Liver (tissue), 9 donors: Measurements from ENCODE around the gene OTX2. TPM values are rescaled to one million over a fixed set of nuclear protein-coding genes. Genes with fewer than 3 reads are reported as not detected.

Source experiments
- DNase-seq: peaks from one replicate; pipeline ENCODE4 v3.0.0-alpha.2; 2017; ENCODE audit warnings: low spot score
- H3K27ac ChIP-seq, 2 donors: one replicate each; pipeline ENCODE4 v1.7.0; 2013; ENCODE audit warnings: inconsistent platforms in 2 of 2, low read length in 2 of 2, control low read depth in 1 of 2, low read depth in 1 of 2, mild to moderate bottlenecking in 1 of 2
- H3K27me3 ChIP-seq, 4 donors: one replicate each; pipeline versions ENCODE4 v1.6.1 to v1.7.0; 2013; ENCODE audit warnings: low read length in 3 of 4, inconsistent platforms in 1 of 4, mild to moderate bottlenecking in 1 of 4, moderate library complexity in 1 of 4; ENCODE audit not compliant: control insufficient read depth in 4 of 4, insufficient read depth in 4 of 4
- H3K36me3 ChIP-seq, 4 donors: one replicate each; pipeline versions ENCODE4 v1.6.1 to v1.7.0; 2013; ENCODE audit warnings: low read length in 3 of 4, mild to moderate bottlenecking in 3 of 4, low read depth in 1 of 4, moderate library complexity in 1 of 4; ENCODE audit not compliant: control insufficient read depth in 4 of 4, insufficient read depth in 3 of 4
- H3K4me1 ChIP-seq, 4 donors: one replicate each; pipeline versions ENCODE4 v1.6.1 to v1.7.0; 2013; ENCODE audit warnings: low read length in 3 of 4, mild to moderate bottlenecking in 3 of 4, moderate library complexity in 1 of 4; ENCODE audit not compliant: control insufficient read depth in 4 of 4, insufficient read depth in 4 of 4
- H3K4me3 ChIP-seq, 3 donors: one replicate each; pipeline versions ENCODE4 v1.6.1 to v1.7.0; 2013; ENCODE audit warnings: low read length in 3 of 3, control low read depth in 1 of 3, low read depth in 1 of 3, mild to moderate bottlenecking in 1 of 3
- H3K9ac ChIP-seq, 2 donors: one replicate each; pipeline ENCODE4 v1.7.0; 2013; ENCODE audit warnings: low read length in 2 of 2, mild to moderate bottlenecking in 2 of 2, moderate library complexity in 2 of 2, control low read depth in 1 of 2, low read depth in 1 of 2
- H3K9me3 ChIP-seq, 4 donors: one replicate each; pipeline versions ENCODE4 v1.6.1 to v1.7.0; 2013; ENCODE audit warnings: low read length in 3 of 4; ENCODE audit not compliant: control insufficient read depth in 4 of 4
- ATF3 ChIP-seq: IDR thresholded peaks from 2 replicates; pipeline ENCODE4 v1.6.1; 2016; ENCODE audit warnings: antibody characterized with exemption
- EGR1 ChIP-seq, 2 donors: IDR thresholded peaks; 2 replicates each; pipeline ENCODE4 v1.6.1; 2016 to 2018; ENCODE audit warnings: antibody characterized with exemption in 2 of 2, low read depth in 2 of 2
- FOXA1 ChIP-seq: IDR thresholded peaks from 2 replicates; pipeline ENCODE4 v1.6.1; 2016; ENCODE audit warnings: antibody characterized with exemption
- FOXA2 ChIP-seq: IDR thresholded peaks from 2 replicates; pipeline ENCODE4 v1.6.1; 2016; ENCODE audit warnings: antibody characterized with exemption
- GABPA ChIP-seq, 2 donors: IDR thresholded peaks in 1 of 2; conservative IDR thresholded peaks in 1 of 2; 2 replicates each; pipeline ENCODE4 v1.6.1; 2016; ENCODE audit warnings: antibody characterized with exemption in 2 of 2, mild to moderate bottlenecking in 1 of 2, moderate library complexity in 1 of 2
- HNF4A ChIP-seq, 2 donors: conservative IDR thresholded peaks; 2 replicates each; pipeline ENCODE4 v1.6.1; 2016; ENCODE audit warnings: antibody characterized with exemption in 2 of 2, mild to moderate bottlenecking in 2 of 2
- HNF4G ChIP-seq: IDR thresholded peaks from 2 replicates; pipeline ENCODE4 v1.6.1; 2016; ENCODE audit warnings: antibody characterized with exemption
- JUND ChIP-seq, 2 donors: IDR thresholded peaks; 2 replicates each; pipeline ENCODE4 v1.6.1; 2016; ENCODE audit warnings: antibody characterized with exemption in 2 of 2
- MAX ChIP-seq: IDR thresholded peaks from 2 replicates; pipeline ENCODE4 v1.6.1; 2016; ENCODE audit warnings: antibody characterized with exemption
- NR2F2 ChIP-seq: IDR thresholded peaks from 2 replicates; pipeline ENCODE4 v1.6.1; 2016; ENCODE audit warnings: antibody characterized with exemption
- RAD21 ChIP-seq, 2 donors: IDR thresholded peaks; 2 replicates each; pipeline ENCODE4 v1.6.1; 2016; ENCODE audit warnings: antibody characterized with exemption in 2 of 2, mild to moderate bottlenecking in 2 of 2
- REST ChIP-seq: IDR thresholded peaks from 2 replicates; pipeline ENCODE4 v1.6.1; 2016; ENCODE audit warnings: antibody characterized with exemption, mild to moderate bottlenecking
- RXRA ChIP-seq, 2 donors: IDR thresholded peaks; 2 replicates each; pipeline ENCODE4 v1.6.1; 2017 to 2018; ENCODE audit warnings: antibody characterized with exemption in 2 of 2, mild to moderate bottlenecking in 1 of 2
- SP1 ChIP-seq: IDR thresholded peaks from 2 replicates; pipeline ENCODE4 v1.6.1; 2018; ENCODE audit warnings: antibody characterized with exemption, mild to moderate bottlenecking
- TAF1 ChIP-seq: conservative IDR thresholded peaks from 2 replicates; pipeline ENCODE4 v1.6.1; 2016; ENCODE audit warnings: antibody characterized with exemption, mild to moderate bottlenecking
- YY1 ChIP-seq: IDR thresholded peaks from 2 replicates; pipeline ENCODE4 v1.6.1; 2016; ENCODE audit warnings: antibody characterized with exemption, mild to moderate bottlenecking
- ZBTB33 ChIP-seq: IDR thresholded peaks from 2 replicates; pipeline ENCODE4 v1.6.1; 2016; ENCODE audit warnings: antibody characterized with exemption
- WGBS: extraction: QIAGEN DNeasy Blood & Tissue Kit; methylation state at CpG from one replicate; pipeline ENCODE4 v1.1.7; 2013; 5-methylcytosine and 5-hydroxymethylcytosine counted together
- polyA plus RNA-seq, 2 donors: library from polyadenylated mRNA; stranded (reverse) in 1 of 2; unstranded in 1 of 2; fragments of 200-250 nt in 1 of 2; fragments of >200 nt in 1 of 2; fragmentation: Nextera tagmentation in 1 of 2; extraction: Ambion mirVana in 1 of 2; gene quantifications; one replicate each; pipeline versions ENCODE4 v1.2.1 to v1.2.3, GENCODE V29; 2013 to 2015
- total RNA-seq, 2 donors: library from RNA; depleted of rRNA; stranded (reverse); fragments of >200 nt; gene quantifications; one replicate each; pipeline ENCODE4 v1.2.3, GENCODE V29; 2014
- donor health status: healthy.
- donor health status: healthy.
- donor health status: healthy.
- donor health status: healthy.
- donor health status: healthy.

The OTX2 gene
- total and polyA plus RNA-seq, 4 donors = not detected

- peaks cover 7 to 25% (median 16%) of the 10 kb centered on the region in 4 donors for H3K27me3 ChIP-seq
Observed at GRCh38 chr14:56795284-56795622, 15.0 kb downstream of the OTX2 start.

More at GRCh38 chr14:56795284-56795622, 15.0 kb downstream of the OTX2 start:
- H3K27ac ChIP-seq = no peak overlapping the region
- H3K36me3 ChIP-seq = no peaks in the 10 kb centered on the region
- no peak overlapping the region for H3K4me3 ChIP-seq
- no peak for TF ChIP-seq MAX
- no peak for TF ChIP-seq HNF4G
- TF ChIP-seq FOXA2 = no peak
- TF ChIP-seq JUND (IDR thresholded peaks at IDR 0.05) = no peak
- no peak for TF ChIP-seq EGR1 (IDR thresholded peaks at IDR 0.05; ENCODE audit: low read depth in 2 of 2)
- no peak for TF ChIP-seq REST
- no peak for TF ChIP-seq TAF1
- no peak for TF ChIP-seq NR2F2
- no peak for TF ChIP-seq RXRA (IDR thresholded peaks at IDR 0.05)
- no peak for TF ChIP-seq SP1
- no peak for TF ChIP-seq HNF4A (conservative IDR thresholded peaks at IDR 0.05)
- no peak for TF ChIP-seq ATF3
- TF ChIP-seq GABPA (IDR thresholded peaks at IDR 0.05 in 1 of 2, conservative IDR thresholded peaks at IDR 0.05 in 1 of 2) = no peak
- no peak for TF ChIP-seq ZBTB33
- TF ChIP-seq YY1 = no peak
- no peak for TF ChIP-seq FOXA1
- TF ChIP-seq RAD21 (IDR thresholded peaks at IDR 0.05) = no peak
- DNase-seq = no peak
- H3K9ac ChIP-seq = no peak overlapping the region
- WGBS = 12% methylated on average over 17 of the region's 17 CpGs
- peaks cover 2 to 23% (median 10%) of the 10 kb centered on the region in 4 donors for H3K4me1 ChIP-seq
- H3K9me3 ChIP-seq = no peaks in the 10 kb centered on the region
